Activated CD8-positive, alpha-beta memory T cell treated with anti-CD3 and anti-CD28 coated beads for 48 hours (primary cell): ENCODE measurements around the gene VGF.

Experiments used
- DNase-seq, 3 experiments: peaks; one replicate each; pipeline ENCODE4 v3.0.0-alpha.2; 2020; ENCODE audit warnings: low read depth in 2 of 3, low spot score in 2 of 3

Gene VGF

GRCh38 chr7:101186194-101186593 lies 20.8 kb upstream of the VGF start:
- DNase-seq = no peak

- DNase-seq = no peak
Measured at GRCh38 chr7:101185258-101185839, 20.0 kb upstream of the VGF start.

- no peak for DNase-seq
Measured at GRCh38 chr7:101180130-101180755, 14.9 kb upstream of the VGF start, which contains the start of gene NAT16. TSS of gene NAT16 (minus strand) at chr7:101180293. CDS start at chr7:101174807, 5,486 bp downstream.

- no peak for DNase-seq
Measured at GRCh38 chr7:101179713-101180112, 14.3 kb upstream of the VGF start.

- no peak for DNase-seq
Measured at GRCh38 chr7:101179117-101179516, 13.7 kb upstream of the VGF start.

GRCh38 chr7:101177644-101178043 lies 12.3 kb upstream of the VGF start:
- DNase-seq = no peak

GRCh38 chr7:101175664-101176063 lies 10.3 kb upstream of the VGF start:
- DNase-seq = no peak

GRCh38 chr7:101174322-101174854 lies 9.0 kb upstream of the VGF start:
- DNase-seq = no peak

- peak in 1 of 3 experiments; percentile 74 for DNase-seq
Measured at GRCh38 chr7:101173752-101174244, 8.4 kb upstream of the VGF start.

- DNase-seq = no peak
Measured at GRCh38 chr7:101172854-101173751, 7.7 kb upstream of the VGF start.

GRCh38 chr7:101172005-101172853 lies 6.9 kb upstream of the VGF start:
- no peak for DNase-seq

GRCh38 chr7:101171442-101171837 lies 6.1 kb upstream of the VGF start:
- no peak for DNase-seq

GRCh38 chr7:101170617-101171441 lies 5.5 kb upstream of the VGF start:
- no peak for DNase-seq

GRCh38 chr7:101169838-101170551 lies 4.6 kb upstream of the VGF start:
- DNase-seq = peak; percentile 57 to 83 (median 74)

- no peak for DNase-seq
Measured at GRCh38 chr7:101169110-101169837, 3.9 kb upstream of the VGF start.

- DNase-seq = no peak
Measured at GRCh38 chr7:101168412-101169049, 3.2 kb upstream of the VGF start.

- no peak for DNase-seq
Measured at GRCh38 chr7:101167645-101168411, 2.5 kb upstream of the VGF start.
